HepG2 (cell line): ENCODE measurements around the gene YTHDF1.

Experiments
- ARNT ChIP-seq: fragments of 450-650 bp; IDR thresholded peaks from 2 replicates; pipeline ENCODE4 v1.6.1; 2017
- ESRRA ChIP-seq: sonication (generic); formaldehyde crosslinking; IDR thresholded peaks from 2 replicates; pipeline ENCODE4 v1.5.1; 2020; ENCODE audit warnings: mild to moderate bottlenecking, low read depth, missing genetic modification reagents
- FOXA3 ChIP-seq: IDR thresholded peaks from 2 replicates; pipeline ENCODE4 v1.6.1; 2016; ENCODE audit warnings: missing genetic modification reagents, missing compliant biosample characterization
- JUND ChIP-seq: sonication (generic); formaldehyde crosslinking; IDR thresholded peaks from 2 replicates; pipeline ENCODE4 v1.8.0; 2022; ENCODE audit warnings: mild to moderate bottlenecking, missing genetic modification reagents
- POLR2AphosphoS5 ChIP-seq: IDR thresholded peaks from 2 replicates; pipeline ENCODE4 v1.6.1; 2012; ENCODE audit warnings: low read depth, low read length
- RFX1 ChIP-seq: fragments of 450-650 bp; IDR thresholded peaks from 2 replicates; pipeline ENCODE4 v1.6.1; 2017
- TCF7L2 ChIP-seq: IDR thresholded peaks from 2 replicates; pipeline ENCODE4 v1.6.1; 2011; ENCODE audit warnings: mild to moderate bottlenecking, low read depth, low read length, moderate library complexity
- ZNF292 ChIP-seq: sonication (generic); formaldehyde crosslinking; IDR thresholded peaks from 2 replicates; pipeline ENCODE4 v1.8.1; 2022; ENCODE audit warnings: mild to moderate bottlenecking, low read depth, missing genetic modification reagents, borderline replicate concordance
- TF ChIP-seq, protein P1 (sequence below): sonication (generic); formaldehyde crosslinking; IDR thresholded peaks from 2 replicates; pipeline ENCODE4 v1.4.0; 2020; ENCODE audit warnings: missing genetic modification reagents, borderline replicate concordance
- TF ChIP-seq, protein P2 (sequence below): IDR thresholded peaks from 2 replicates; pipeline ENCODE4 v1.6.1; 2018; ENCODE audit warnings: missing genetic modification reagents

DNA sequence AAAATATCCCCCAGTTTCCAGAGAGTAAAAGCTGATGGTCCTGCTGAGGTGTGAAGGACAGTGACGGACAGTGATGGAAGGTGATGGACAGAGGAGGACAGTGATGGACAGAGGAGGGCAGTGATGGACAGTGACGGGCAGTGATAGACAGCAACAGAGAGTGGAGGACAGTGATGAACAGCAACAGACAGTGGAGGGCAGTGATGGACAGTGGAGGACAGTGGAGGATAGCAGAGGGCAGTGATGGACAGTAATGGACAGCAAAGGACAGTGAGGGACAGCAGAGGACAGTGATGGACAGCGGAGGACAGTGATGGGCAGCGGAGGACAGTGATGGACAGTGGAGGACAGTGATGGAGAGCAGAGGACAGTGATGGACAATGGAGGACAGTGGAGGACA is 41.0 kb upstream of the YTHDF1 start:
- TF ChIP-seq TCF7L2: no peak
- no peak for TF ChIP-seq ZNF292 (CRISPR knock-in tag)
- no peak for TF ChIP-seq JUND
- no peak for TF ChIP-seq RFX1
- TF ChIP-seq POLR2AphosphoS5: no peak
- TF ChIP-seq, protein P1, sequence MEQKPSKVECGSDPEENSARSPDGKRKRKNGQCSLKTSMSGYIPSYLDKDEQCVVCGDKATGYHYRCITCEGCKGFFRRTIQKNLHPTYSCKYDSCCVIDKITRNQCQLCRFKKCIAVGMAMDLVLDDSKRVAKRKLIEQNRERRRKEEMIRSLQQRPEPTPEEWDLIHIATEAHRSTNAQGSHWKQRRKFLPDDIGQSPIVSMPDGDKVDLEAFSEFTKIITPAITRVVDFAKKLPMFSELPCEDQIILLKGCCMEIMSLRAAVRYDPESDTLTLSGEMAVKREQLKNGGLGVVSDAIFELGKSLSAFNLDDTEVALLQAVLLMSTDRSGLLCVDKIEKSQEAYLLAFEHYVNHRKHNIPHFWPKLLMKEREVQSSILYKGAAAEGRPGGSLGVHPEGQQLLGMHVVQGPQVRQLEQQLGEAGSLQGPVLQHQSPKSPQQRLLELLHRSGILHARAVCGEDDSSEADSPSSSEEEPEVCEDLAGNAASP (CRISPR knock-in tag): no peak
- TF ChIP-seq, protein P2, sequence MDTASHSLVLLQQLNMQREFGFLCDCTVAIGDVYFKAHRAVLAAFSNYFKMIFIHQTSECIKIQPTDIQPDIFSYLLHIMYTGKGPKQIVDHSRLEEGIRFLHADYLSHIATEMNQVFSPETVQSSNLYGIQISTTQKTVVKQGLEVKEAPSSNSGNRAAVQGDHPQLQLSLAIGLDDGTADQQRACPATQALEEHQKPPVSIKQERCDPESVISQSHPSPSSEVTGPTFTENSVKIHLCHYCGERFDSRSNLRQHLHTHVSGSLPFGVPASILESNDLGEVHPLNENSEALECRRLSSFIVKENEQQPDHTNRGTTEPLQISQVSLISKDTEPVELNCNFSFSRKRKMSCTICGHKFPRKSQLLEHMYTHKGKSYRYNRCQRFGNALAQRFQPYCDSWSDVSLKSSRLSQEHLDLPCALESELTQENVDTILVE (CRISPR knock-in tag): no peak
- no peak for TF ChIP-seq FOXA3
- no peak for TF ChIP-seq ESRRA (CRISPR knock-in tag)
- TF ChIP-seq ARNT: no peak
